Measurements from ENCODE around the gene KCNC4. TPM values are rescaled to one million over a fixed set of nuclear protein-coding genes. Genes with fewer than 3 reads are reported as not detected.

KCNC4 gene
- total RNA-seq: 1 to 10 TPM in 4 of 6 experiments, under 1 TPM in 2; 0.37 to 4.4 (median 1.7) TPM
- long read RNA-seq: 0 reads

GRCh38 chr1:110209715-110210603 is at the start of gene KCNC4:
KCNC4 (plus strand) TSS chr1:110210314; CDS start chr1:110211500, 1,186 bp downstream.
- intact Hi-C loops (cut with DNase I): loop anchor here in 1 of 2 donors (10.0 kb wide), 1 partner anchor 255 kb away; no protein-coding TSS in a partner anchor
- ATAC-seq (peak; percentile 76 to 81 (median 79)), DNase-seq (peak; percentile 77 to 88 (median 87))
- Histone ChIP-seq H3K4me1 (peaks cover 0 to 21% (median 0%) of the 10 kb centered on the region in 4 donors), H3K27me3 (peaks cover 0 to 5% of the 10 kb centered on the region in 2 donors), H3K36me3 (no peaks in the 10 kb centered on the region), H3K27ac (peak within 1 kb of the TSS; percentile 47 to 63 (median 49)), H3K9me3 (no peaks in the 10 kb centered on the region), H3K4me3 (peak within 1 kb of the TSS; percentile 49 to 69 (median 58))
- WGBS (ENCODE audit: insufficient coverage, low coverage, low lambda C conversion rate, missing lambda C conversion rate): 11% methylated on average over 20 of the region's 103 CpGs
- TF ChIP-seq CTCF (IDR thresholded peaks at IDR 0.05): no peak
- TF ChIP-seq POLR2A (IDR thresholded peaks at IDR 0.05): no peak

- H3K27ac ChIP-seq: no peak overlapping the region
- no peaks in the 10 kb centered on the region for H3K9me3 ChIP-seq
- H3K36me3 ChIP-seq: no peaks in the 10 kb centered on the region
- H3K27me3 ChIP-seq: no peaks in the 10 kb centered on the region
- no peak for DNase-seq
- 35% methylated on average over 9 of the region's 10 CpGs for WGBS (ENCODE audit: insufficient coverage, low coverage, low lambda C conversion rate, missing lambda C conversion rate)
- TF ChIP-seq CTCF (IDR thresholded peaks at IDR 0.05) (no peak), POLR2A (IDR thresholded peaks at IDR 0.05) (no peak)
- no peaks in the 10 kb centered on the region for H3K4me1 ChIP-seq
- intact Hi-C loops (cut with DNase I): no loop called here
- H3K4me3 ChIP-seq: no peak overlapping the region
- ATAC-seq: no peak
Observed at GRCh38 chr1:110160538-110161100, 49.5 kb upstream of the KCNC4 start.

- H3K9me3 ChIP-seq: no peaks in the 10 kb centered on the region
- intact Hi-C loops (cut with DNase I): no loop called here
- ATAC-seq: no peak
- DNase-seq: no peak
- H3K4me3 ChIP-seq: no peak overlapping the region
- TF ChIP-seq POLR2A (IDR thresholded peaks at IDR 0.05): no peak
- no peak for TF ChIP-seq CTCF (IDR thresholded peaks at IDR 0.05)
- WGBS (ENCODE audit: insufficient coverage, low coverage, low lambda C conversion rate, missing lambda C conversion rate): 73% methylated on average over 2 of the region's 3 CpGs
- no peaks in the 10 kb centered on the region for H3K36me3 ChIP-seq
- H3K27me3 ChIP-seq: no peaks in the 10 kb centered on the region
- no peaks in the 10 kb centered on the region for H3K4me1 ChIP-seq
- no peak overlapping the region for H3K27ac ChIP-seq
Observed at GRCh38 chr1:110161165-110161564, 48.9 kb upstream of the KCNC4 start.

GRCh38 chr1:110161849-110162248 is 48.3 kb upstream of the KCNC4 start:
- Histone ChIP-seq H3K27ac (no peak overlapping the region), H3K27me3 (no peaks in the 10 kb centered on the region), H3K4me3 (no peak overlapping the region), H3K36me3 (no peaks in the 10 kb centered on the region), H3K9me3 (no peaks in the 10 kb centered on the region), H3K4me1 (no peaks in the 10 kb centered on the region)
- intact Hi-C loops (cut with DNase I): no loop called here
- DNase-seq: no peak
- ATAC-seq: no peak
- TF ChIP-seq POLR2A (IDR thresholded peaks at IDR 0.05): no peak
- no peak for TF ChIP-seq CTCF (IDR thresholded peaks at IDR 0.05)
- 76% methylated on average over 8 of the region's 11 CpGs for WGBS (ENCODE audit: insufficient coverage, low coverage, low lambda C conversion rate, missing lambda C conversion rate)

Data from right lobe of liver (tissue), 6 donors.